ENCODE data around the gene PAX8. TPM values are rescaled to one million over a fixed set of nuclear protein-coding genes. Genes with fewer than 3 reads are reported as not detected.

Gene PAX8
- total RNA-seq, 2 experiments from 2014 or later = 1.6 to 2.6 TPM

DNA sequence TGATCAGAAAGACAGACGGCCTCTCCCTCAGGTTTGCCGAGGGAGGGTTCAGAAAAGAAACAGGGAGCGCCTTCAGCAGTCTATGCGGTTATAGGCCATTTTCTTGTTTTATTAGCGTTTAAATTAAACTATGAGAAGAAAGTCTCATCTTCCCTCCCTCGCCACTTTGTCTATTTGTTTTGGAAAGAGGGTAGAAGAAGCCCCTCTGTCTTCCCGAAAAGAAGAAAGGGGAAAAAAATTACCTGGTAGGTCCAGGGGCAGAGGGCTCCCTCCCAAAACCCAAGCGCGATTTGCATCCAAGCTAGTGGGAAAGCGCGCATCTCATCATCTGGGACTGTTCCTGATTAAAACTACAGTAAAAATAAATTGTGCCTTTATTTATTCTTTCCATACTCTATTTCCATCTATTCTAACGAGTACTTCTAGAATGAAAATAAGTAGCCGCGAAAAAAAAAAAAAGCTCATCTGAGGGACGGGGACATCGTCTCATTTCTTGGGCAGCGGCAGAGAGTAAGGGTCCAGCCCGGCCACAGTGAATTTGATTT, 2.4 kb downstream of the PAX8 start:
- Histone ChIP-seq H3K27ac (ENCODE audit: low read depth, low read length, poor library complexity, severe bottlenecking) (no peak overlapping the region), H3K4me3 (ENCODE audit: low read depth, low read length, poor library complexity, severe bottlenecking) (no peak overlapping the region), H3K9me3 (ENCODE audit: low read length) (no peaks in the 10 kb centered on the region), H3K36me3 (ENCODE audit: insufficient read depth, low read length) (no peaks in the 10 kb centered on the region), H3K4me2 (ENCODE audit: low read length) (no peak overlapping the region), H2AFZ (ENCODE audit: low read length) (no peak overlapping the region), H4K20me1 (ENCODE audit: insufficient read depth, low read length) (no peaks in the 10 kb centered on the region), H3K9me2 (ENCODE audit: insufficient read depth, low read length) (no peaks in the 10 kb centered on the region), H3K79me2 (ENCODE audit: insufficient read depth, low read depth, low read length) (no peaks in the 10 kb centered on the region), H3K4me1 (ENCODE audit: insufficient read depth, low read length, poor library complexity, severe bottlenecking) (no peaks in the 10 kb centered on the region)
- POLR2A ChIA-PET = no interaction called here
- TF ChIP-seq, protein P1, sequence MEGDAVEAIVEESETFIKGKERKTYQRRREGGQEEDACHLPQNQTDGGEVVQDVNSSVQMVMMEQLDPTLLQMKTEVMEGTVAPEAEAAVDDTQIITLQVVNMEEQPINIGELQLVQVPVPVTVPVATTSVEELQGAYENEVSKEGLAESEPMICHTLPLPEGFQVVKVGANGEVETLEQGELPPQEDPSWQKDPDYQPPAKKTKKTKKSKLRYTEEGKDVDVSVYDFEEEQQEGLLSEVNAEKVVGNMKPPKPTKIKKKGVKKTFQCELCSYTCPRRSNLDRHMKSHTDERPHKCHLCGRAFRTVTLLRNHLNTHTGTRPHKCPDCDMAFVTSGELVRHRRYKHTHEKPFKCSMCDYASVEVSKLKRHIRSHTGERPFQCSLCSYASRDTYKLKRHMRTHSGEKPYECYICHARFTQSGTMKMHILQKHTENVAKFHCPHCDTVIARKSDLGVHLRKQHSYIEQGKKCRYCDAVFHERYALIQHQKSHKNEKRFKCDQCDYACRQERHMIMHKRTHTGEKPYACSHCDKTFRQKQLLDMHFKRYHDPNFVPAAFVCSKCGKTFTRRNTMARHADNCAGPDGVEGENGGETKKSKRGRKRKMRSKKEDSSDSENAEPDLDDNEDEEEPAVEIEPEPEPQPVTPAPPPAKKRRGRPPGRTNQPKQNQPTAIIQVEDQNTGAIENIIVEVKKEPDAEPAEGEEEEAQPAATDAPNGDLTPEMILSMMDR (conservative IDR thresholded peaks at IDR 0.05; ENCODE audit: low read length) = no peak
- no TSS peak for BruUV-seq (replicated peaks)
- no peak for DNase-seq (ENCODE audit: low spot score)
- CTCF ChIA-PET (ENCODE audit: unreplicated experiment) = no interaction called here
- intact Hi-C loops (cut with micrococcal nuclease; ENCODE audit: unreplicated experiment) = no loop called here

- H3K9me2 ChIP-seq (ENCODE audit: insufficient read depth, low read length) = no peaks in the 10 kb centered on the region
- intact Hi-C loops (cut with micrococcal nuclease; ENCODE audit: unreplicated experiment) = no loop called here
- ChIA-PET CTCF (ENCODE audit: unreplicated experiment) (no interaction called here), POLR2A (no interaction called here)
- H3K9me3 ChIP-seq (ENCODE audit: low read length) = no peaks in the 10 kb centered on the region
- TF ChIP-seq, protein P1 (conservative IDR thresholded peaks at IDR 0.05; ENCODE audit: low read length) = no peak
- TF ChIP-seq EZH2phosphoT487 (IDR thresholded peaks at IDR 0.05; ENCODE audit: borderline replicate concordance, low read depth, low read length) = no peak
- H4K20me1 ChIP-seq (ENCODE audit: insufficient read depth, low read length) = no peaks in the 10 kb centered on the region
- H3K4me1 ChIP-seq (ENCODE audit: insufficient read depth, low read length, poor library complexity, severe bottlenecking) = no peaks in the 10 kb centered on the region
- H2AFZ ChIP-seq (ENCODE audit: low read length) = no peak overlapping the region
- H3K4me3 ChIP-seq (ENCODE audit: low read depth, low read length, poor library complexity, severe bottlenecking) = no peak overlapping the region
- no peaks in the 10 kb centered on the region for H3K36me3 ChIP-seq (ENCODE audit: insufficient read depth, low read length)
- H3K4me2 ChIP-seq (ENCODE audit: low read length) = no peak overlapping the region
- no peak overlapping the region for H3K27ac ChIP-seq (ENCODE audit: low read depth, low read length, poor library complexity, severe bottlenecking)
- no TSS peak for BruUV-seq (replicated peaks)
- no peaks in the 10 kb centered on the region for H3K79me2 ChIP-seq (ENCODE audit: insufficient read depth, low read depth, low read length)
- no peak for DNase-seq (ENCODE audit: low spot score)
Observed at GRCh38 chr2:113275556-113276215, 3.0 kb downstream of the PAX8 start.

DNA sequence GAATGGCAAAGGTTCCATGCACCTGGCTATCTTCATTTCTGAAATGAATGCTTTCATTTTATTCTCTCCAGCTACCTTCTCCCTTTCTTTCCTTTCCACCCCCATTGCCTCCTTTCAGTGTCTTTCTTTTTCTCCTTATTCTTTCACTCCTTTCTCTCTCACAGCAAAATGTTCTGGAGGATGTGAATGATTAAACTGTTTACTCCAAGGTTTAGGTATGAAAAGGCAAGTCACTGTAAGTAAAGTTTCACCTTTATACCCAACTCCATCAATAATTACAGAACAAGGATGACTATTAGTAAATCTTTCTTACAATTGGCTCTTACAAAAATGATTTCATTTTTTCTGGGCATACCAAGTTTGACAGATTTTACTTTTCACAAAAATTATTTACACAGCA, 4.3 kb downstream of the PAX8 start:
- H3K9me2 ChIP-seq (ENCODE audit: insufficient read depth, low read length) = no peaks in the 10 kb centered on the region
- BruUV-seq (replicated peaks) = no TSS peak

More for the DNA sequence above, 4.3 kb downstream of the PAX8 start:
- DNase-seq (ENCODE audit: low spot score) = no peak
- intact Hi-C loops (cut with micrococcal nuclease; ENCODE audit: unreplicated experiment) = no loop called here
- TF ChIP-seq, protein P1 (conservative IDR thresholded peaks at IDR 0.05; ENCODE audit: low read length) = no peak
- no peak for TF ChIP-seq EZH2phosphoT487 (IDR thresholded peaks at IDR 0.05; ENCODE audit: borderline replicate concordance, low read depth, low read length)
- Histone ChIP-seq H3K27ac (ENCODE audit: low read depth, low read length, poor library complexity, severe bottlenecking) (no peak overlapping the region), H3K4me1 (ENCODE audit: insufficient read depth, low read length, poor library complexity, severe bottlenecking) (no peaks in the 10 kb centered on the region), H3K4me3 (ENCODE audit: low read depth, low read length, poor library complexity, severe bottlenecking) (no peak overlapping the region), H4K20me1 (ENCODE audit: insufficient read depth, low read length) (no peaks in the 10 kb centered on the region), H3K4me2 (ENCODE audit: low read length) (no peak overlapping the region), H2AFZ (ENCODE audit: low read length) (no peak overlapping the region), H3K79me2 (ENCODE audit: insufficient read depth, low read depth, low read length) (no peaks in the 10 kb centered on the region), H3K36me3 (ENCODE audit: insufficient read depth, low read length) (no peaks in the 10 kb centered on the region), H3K9me3 (ENCODE audit: low read length) (no peaks in the 10 kb centered on the region)
- POLR2A ChIA-PET = interaction anchor here (0.6 kb wide), 2 partner anchors 13 to 1960 kb away, joined by 3 read pairs; no protein-coding TSS in a partner anchor
- CTCF ChIA-PET (ENCODE audit: unreplicated experiment) = no interaction called here
